Heart right ventricle (tissue), 16 donors: ENCODE data around the gene PLEKHA8. TPM values are rescaled to one million over a fixed set of nuclear protein-coding genes. Genes with fewer than 3 reads are reported as not detected.

Experiments used
- ATAC-seq, 8 donors: fragments of 200-7000 bp; cut with Tn5 transposase; one replicate each; pipeline ENCODE4 v1.9.1; 2020; ENCODE audit warnings: mild to moderate bottlenecking in 8 of 8, moderate library complexity in 8 of 8, moderate number of reproducible peaks in 1 of 8
- DNase-seq, 2 donors: peaks; one replicate each; pipeline ENCODE4 v3.0.0-alpha.2; 2020
- H3K27ac ChIP-seq, 10 donors: fragments of 200-600 bp; sonication (generic) in 2 of 10; one replicate each; pipeline versions ENCODE4 v1.5.0 to v1.8.0; 2020 to 2022; ENCODE audit warnings: mild to moderate bottlenecking in 3 of 10
- H3K27me3 ChIP-seq, 7 donors: fragments of 200-600 bp; one replicate each; pipeline ENCODE4 v1.8.0; 2021 to 2022; ENCODE audit warnings: mild to moderate bottlenecking in 2 of 7
- H3K36me3 ChIP-seq, 9 donors: fragments of 200-600 bp; sonication (generic) in 1 of 9; one replicate each; pipeline versions ENCODE4 v1.5.0 to v1.8.0; 2020 to 2022; ENCODE audit warnings: mild to moderate bottlenecking in 2 of 9
- H3K4me1 ChIP-seq, 9 donors: fragments of 200-600 bp; sonication (generic) in 1 of 9; one replicate each; pipeline versions ENCODE4 v1.5.0 to v1.8.0; 2020 to 2022; ENCODE audit warnings: mild to moderate bottlenecking in 4 of 9
- H3K4me3 ChIP-seq, 10 donors: fragments of 200-600 bp; sonication (generic) in 2 of 10; one replicate each; pipeline versions ENCODE4 v1.5.0 to v1.8.0; 2020 to 2022; ENCODE audit warnings: mild to moderate bottlenecking in 7 of 10, moderate library complexity in 2 of 10
- H3K9me3 ChIP-seq, 11 donors: fragments of 200-600 bp in 10 of 11; sonication (generic) in 2 of 11; one replicate each; pipeline versions ENCODE4 v1.5.0 to v1.8.0; 2013 to 2022; ENCODE audit warnings: mild to moderate bottlenecking in 2 of 11, control low read depth in 1 of 11, moderate library complexity in 1 of 11
- CTCF ChIP-seq, 9 donors: fragments of 200-600 bp; sonication (generic) in 2 of 9; IDR thresholded peaks; one replicate each; pipeline versions ENCODE4 v1.5.0 to v1.8.0; 2021 to 2022; ENCODE audit warnings: antibody characterized with exemption in 9 of 9, mild to moderate bottlenecking in 5 of 9, moderate library complexity in 1 of 9
- WGBS, 2 donors: extraction: QIAGEN DNeasy Blood & Tissue Kit; methylation state at CpG; one replicate each; pipeline ENCODE4 v1.1.7; 2013; ENCODE audit warnings: inconsistent platforms in 1 of 2; 5-methylcytosine and 5-hydroxymethylcytosine counted together
- intact Hi-C, 10 donors: fragments of 100-400 bp; cut with DNase I; formaldehyde crosslinking; loops; one replicate each; pipeline versions ENCODE4 v1.11.1 to v1.14.2; 2022
- polyA plus RNA-seq, 2 donors: library from polyadenylated mRNA; stranded (reverse); fragments of 200-250 nt; gene quantifications; one replicate each; pipeline ENCODE4 v1.2.3, GENCODE V29; 2013
- total RNA-seq, 10 donors: library from RNA; stranded (reverse); fragmentation: NEBNext Ultra II Directional in 3 of 10; extraction: Animal tissue kit (Norgen Biotek cat#: 25700) in 3 of 10; gene quantifications; one replicate each; pipeline versions ENCODE4 v1.2.1 to v1.2.4, GENCODE V29; 2021 to 2023
- donor health status: Arrhythmogenic right ventricular cardiomyopathy.
- donor health status: ischemic (EF 13 %, LVEDD 7.1; RV severe dilation, severe dysfunction).
- donor health status: healthy with polysubstance abuse.
- donor health status: DM: no; HTN: yes; CAD: no.
- donor health status: DM: no; HTN: no; CAD: no.
- donor health status: ischemic (EF 25% LVEDD 6.9; RV normal size, moderate dysfunction).
- donor health status: ischemic (EF 25% LVEDD 5.7; RV mildly dilated, moderate dysfunction).
- donor health status: healthy.
- donor health status: DM: yes; HTN: yes; CAD: no.
- donor health status: Ischemic cardiomyopathy.
- donor health status: ischemic (EF 35%, LVEDD 5.7; RV mildly dilated, moderate dysfunction).
- donor health status: nonischemic (EF 11% LVEDD 7.7; RV severe dilation, severe dysfunction).
- donor health status: DM: yes; HTN: yes; CAD: no.
- donor health status: PGD.
- donor health status: ischemic (EF 29% LVEDD 5.4; RV normal size, mild dysfunction).
- donor health status: nonischemic (EF 23%, LVEDD 6.1; RV moderate dilation, normal function).

The PLEKHA8 gene
- total and polyA plus RNA-seq, 12 donors, result 1.8 to 6.0 (median 4.0) TPM

GRCh38 chr7:30086529-30086928 lies 58.3 kb downstream of the PLEKHA8 start:
- Histone ChIP-seq H3K27ac (no peak overlapping the region), H3K36me3 (peaks cover 0 to 9% (median 0%) of the 10 kb centered on the region in 9 donors), H3K4me1 (peaks cover 0 to 1% (median 0%) of the 10 kb centered on the region in 9 donors), H3K9me3 (no peaks in the 10 kb centered on the region), H3K27me3 (no peaks in the 10 kb centered on the region), H3K4me3 (no peak overlapping the region)
- DNase-seq (no peak), ATAC-seq (no peak)
- no peak for TF ChIP-seq CTCF (IDR thresholded peaks at IDR 0.05)
- intact Hi-C loops, result no loop called here

- H3K27ac ChIP-seq, result no peak overlapping the region
- TF ChIP-seq CTCF (IDR thresholded peaks at IDR 0.05), result no peak
- ATAC-seq (no peak), DNase-seq (no peak)
- peaks cover 0 to 4% (median 0%) of the 10 kb centered on the region in 9 donors for H3K4me1 ChIP-seq
- H3K36me3 ChIP-seq, result peaks cover 0 to 9% (median 0%) of the 10 kb centered on the region in 9 donors
- intact Hi-C loops, result no loop called here
- no peaks in the 10 kb centered on the region for H3K27me3 ChIP-seq
- H3K9me3 ChIP-seq, result no peaks in the 10 kb centered on the region
- no peak overlapping the region for H3K4me3 ChIP-seq
Observed at GRCh38 chr7:30087371-30087770, 59.2 kb downstream of the PLEKHA8 start.

GRCh38 chr7:30088362-30088761 lies 60.1 kb downstream of the PLEKHA8 start:
- ATAC-seq (no peak), DNase-seq (no peak)
- H3K27me3 ChIP-seq, result no peaks in the 10 kb centered on the region
- no peak for TF ChIP-seq CTCF (IDR thresholded peaks at IDR 0.05)
- intact Hi-C loops, result no loop called here
- H3K36me3 ChIP-seq, result peaks cover 0 to 9% (median 0%) of the 10 kb centered on the region in 9 donors
- H3K27ac ChIP-seq, result no peak overlapping the region
- no peaks in the 10 kb centered on the region for H3K9me3 ChIP-seq
- H3K4me1 ChIP-seq, result peaks cover 0 to 4% (median 0%) of the 10 kb centered on the region in 9 donors
- H3K4me3 ChIP-seq, result no peak overlapping the region

GRCh38 chr7:30090111-30090510 lies 61.9 kb downstream of the PLEKHA8 start:
- H3K27me3 ChIP-seq, result no peaks in the 10 kb centered on the region
- H3K9me3 ChIP-seq, result peaks cover 0 to 3% (median 0%) of the 10 kb centered on the region in 11 donors
- H3K4me1 ChIP-seq, result peaks cover 0 to 4% (median 0%) of the 10 kb centered on the region in 9 donors
- WGBS, 2 donors, result 55 to 59% methylated on average over 3 of the region's 3 CpGs
- intact Hi-C loops, result no loop called here
- H3K4me3 ChIP-seq, result no peak overlapping the region
- no peak for ATAC-seq
- no peak overlapping the region for H3K27ac ChIP-seq
- peaks cover 0 to 9% (median 0%) of the 10 kb centered on the region in 9 donors for H3K36me3 ChIP-seq
- no peak for TF ChIP-seq CTCF (IDR thresholded peaks at IDR 0.05)
- DNase-seq, result no peak
